SJCRH30 (cell line): ENCODE results near the gene WDR7. TPM values are rescaled to one million over a fixed set of nuclear protein-coding genes. Genes with fewer than 3 reads are reported as not detected.

ENCODE experiments used
- DNase-seq, 2 experiments: peaks; one replicate each; pipeline ENCODE4 v3.0.0-alpha.2; 2015 to 2020
- H3K27ac ChIP-seq: fragments of 250-450 bp; sonication (Bioruptor Pico); 2 replicates; pipeline ENCODE4 v1.5.1; 2020; ENCODE audit warnings: mild to moderate bottlenecking, moderate library complexity
- H3K27me3 ChIP-seq: fragments of 250-450 bp; sonication (Bioruptor Pico); 2 replicates; pipeline ENCODE4 v1.5.1; 2020; ENCODE audit warnings: mild to moderate bottlenecking, moderate library complexity
- H3K36me3 ChIP-seq: fragments of 250-450 bp; sonication (Bioruptor Pico); 2 replicates; pipeline ENCODE4 v1.5.1; 2020; ENCODE audit warnings: mild to moderate bottlenecking, moderate library complexity
- H3K4me1 ChIP-seq: fragments of 250-450 bp; sonication (Bioruptor Pico); 2 replicates; pipeline ENCODE4 v1.5.1; 2020; ENCODE audit warnings: mild to moderate bottlenecking, moderate library complexity
- H3K4me3 ChIP-seq: fragments of 250-450 bp; sonication (Bioruptor Pico); 2 replicates; pipeline ENCODE4 v1.5.1; 2020; ENCODE audit warnings: mild to moderate bottlenecking, moderate library complexity
- H3K9me3 ChIP-seq: fragments of 250-450 bp; sonication (Bioruptor Pico); replicated peaks from 2 replicates; pipeline ENCODE4 v1.5.1; 2020; ENCODE audit warnings: mild to moderate bottlenecking, moderate library complexity
- total RNA-seq: library from RNA; depleted of rRNA; stranded (reverse); fragments of >200 nt; shearing (Covaris generic); gene quantifications from 2 replicates; pipeline ENCODE4 v1.2.3, GENCODE V29; 2014; rRNA removed

Gene WDR7
- 9.8 and 13.0 TPM in 2 replicates for total RNA-seq

DNA sequence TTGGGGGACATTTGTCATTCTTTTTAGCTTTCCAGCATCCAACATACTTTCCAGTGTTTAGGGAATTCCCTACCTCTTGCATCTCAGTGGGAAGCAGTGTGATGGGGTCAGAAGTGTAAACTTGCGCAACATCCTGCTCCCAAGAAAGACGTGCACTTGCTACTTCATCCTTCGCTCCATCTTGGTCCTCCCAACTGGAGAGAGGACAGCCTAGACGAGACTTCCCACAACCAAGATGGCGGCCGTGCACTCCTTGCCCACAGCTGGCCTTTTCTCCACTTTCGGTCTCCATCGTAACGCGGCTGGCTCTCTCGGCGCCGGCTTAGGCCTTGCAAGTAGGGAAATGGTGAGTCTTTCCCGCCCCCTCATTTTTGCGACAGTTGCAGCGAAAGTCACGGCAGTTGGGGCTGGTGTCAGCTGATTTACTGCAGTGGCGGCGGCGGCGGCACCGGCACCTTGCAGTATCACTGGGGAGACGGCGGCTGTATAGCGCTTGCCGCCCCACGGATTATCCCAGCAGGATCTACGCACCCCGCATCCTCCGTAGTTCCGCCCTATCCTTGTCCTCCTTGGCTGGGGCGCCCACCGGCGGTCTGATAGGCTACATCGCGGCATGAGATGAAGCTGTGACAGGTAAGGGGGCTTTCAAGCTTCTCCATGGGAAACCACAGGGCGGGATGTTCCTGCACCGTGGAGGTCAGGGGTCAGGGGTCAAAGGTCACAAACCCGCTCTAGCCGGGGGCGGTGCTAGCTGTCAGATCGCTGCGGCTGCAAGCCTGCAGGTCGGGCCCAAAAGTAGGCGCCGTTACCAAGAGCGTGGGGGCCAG is at the start of gene WDR7:
Gene WDR7, plus strand, starts transcription at position 416 of the 827 bp plus-strand sequence. CDS start 21,157 bp downstream, outside the sequence.
- Histone ChIP-seq H3K4me3 (peak within 1 kb of the TSS; percentile 91), H3K9me3 (no peaks in the 10 kb centered on the region), H3K27me3 (no peaks in the 10 kb centered on the region), H3K27ac (peak within 1 kb of the TSS; percentile 24; the same call in 1 of the 2 replicates), H3K36me3 (no peaks in the 10 kb centered on the region), H3K4me1 (no peaks in the 10 kb centered on the region)
- peak; percentile 89 to 93 for DNase-seq

GRCh38 chr18:56606618-56607017 is 44.5 kb upstream of the WDR7 start:
- H3K4me1 ChIP-seq: no peaks in the 10 kb centered on the region
- peaks cover 12% of the 10 kb centered on the region for H3K36me3 ChIP-seq
- H3K27me3 ChIP-seq: no peaks in the 10 kb centered on the region
- H3K9me3 ChIP-seq: no peaks in the 10 kb centered on the region
- H3K4me3 ChIP-seq: no peak overlapping the region
- no peak overlapping the region for H3K27ac ChIP-seq
- no peak for DNase-seq

DNA sequence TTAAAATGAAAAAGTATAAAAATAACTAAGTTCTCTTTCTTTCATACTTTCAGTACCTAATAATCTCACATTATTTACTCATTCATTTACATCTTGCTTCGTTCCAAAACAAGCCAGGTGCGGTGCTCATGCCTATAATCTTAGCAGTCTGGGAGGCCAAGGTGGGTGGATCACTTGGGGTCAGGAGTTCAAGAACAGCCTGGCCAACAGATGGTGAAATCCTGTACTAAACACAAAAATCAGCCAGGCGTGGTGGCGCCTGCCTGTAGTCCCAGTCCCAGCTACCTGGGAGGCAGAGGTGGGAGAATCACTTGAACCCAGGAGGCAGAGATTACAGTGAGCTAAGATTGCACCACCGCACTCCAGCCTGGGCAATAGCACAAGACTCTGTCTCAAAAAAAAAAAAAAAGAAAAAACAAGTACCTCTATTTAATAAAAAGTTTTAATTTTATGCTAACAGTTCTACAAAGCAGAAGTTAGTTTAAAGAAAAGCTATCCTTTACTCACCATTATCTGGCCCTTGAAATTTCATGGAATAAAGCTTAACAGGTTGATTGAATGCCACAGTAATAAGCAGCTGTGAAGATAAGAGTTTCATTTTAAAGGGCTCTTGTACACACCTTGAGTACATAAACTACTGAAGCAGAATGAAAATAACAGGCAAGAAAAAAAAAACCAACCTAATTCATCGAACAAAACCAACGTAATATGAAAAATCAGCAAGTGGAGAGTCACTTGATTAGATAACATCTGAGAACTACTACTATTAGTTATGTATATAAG is 35.2 kb upstream of the WDR7 start:
- Histone ChIP-seq H3K9me3 (no peaks in the 10 kb centered on the region), H3K27ac (no peak overlapping the region), H3K4me1 (no peaks in the 10 kb centered on the region), H3K27me3 (no peaks in the 10 kb centered on the region), H3K4me3 (no peak overlapping the region), H3K36me3 (peaks cover 17% of the 10 kb centered on the region)
- DNase-seq: no peak

GRCh38 chr18:56627991-56628390 is 23.2 kb upstream of the WDR7 start:
- Histone ChIP-seq H3K27me3 (no peaks in the 10 kb centered on the region), H3K36me3 (no peaks in the 10 kb centered on the region; the same call in 1 of the 2 replicates), H3K9me3 (no peaks in the 10 kb centered on the region), H3K27ac (no peak overlapping the region), H3K4me3 (no peak overlapping the region), H3K4me1 (no peaks in the 10 kb centered on the region)
- DNase-seq: no peak

- H3K36me3 ChIP-seq: no peaks in the 10 kb centered on the region
- H3K4me1 ChIP-seq: no peaks in the 10 kb centered on the region
Observed at GRCh38 chr18:56632070-56633022, 18.8 kb upstream of the WDR7 start.

GRCh38 chr18:56635007-56635406 is 16.2 kb upstream of the WDR7 start:
- H3K9me3 ChIP-seq: no peaks in the 10 kb centered on the region
- H3K36me3 ChIP-seq: no peaks in the 10 kb centered on the region
- H3K27ac ChIP-seq: no peak overlapping the region

More at GRCh38 chr18:56632070-56633022, 18.8 kb upstream of the WDR7 start:
- DNase-seq: no peak
- Histone ChIP-seq H3K27me3 (no peaks in the 10 kb centered on the region), H3K4me3 (no peak overlapping the region), H3K27ac (no peak overlapping the region), H3K9me3 (no peaks in the 10 kb centered on the region)

GRCh38 chr18:56637176-56637575 is 14.0 kb upstream of the WDR7 start:
- no peak for DNase-seq
- H3K27ac ChIP-seq: no peak overlapping the region
- peak overlapping the region; percentile 78 for H3K4me3 ChIP-seq
- no peaks in the 10 kb centered on the region for H3K36me3 ChIP-seq
- no peaks in the 10 kb centered on the region for H3K9me3 ChIP-seq
- no peaks in the 10 kb centered on the region for H3K27me3 ChIP-seq
- no peaks in the 10 kb centered on the region for H3K4me1 ChIP-seq

More at GRCh38 chr18:56635007-56635406, 16.2 kb upstream of the WDR7 start:
- no peak for DNase-seq
- Histone ChIP-seq H3K27me3 (no peaks in the 10 kb centered on the region), H3K4me1 (no peaks in the 10 kb centered on the region), H3K4me3 (no peak overlapping the region)

DNA sequence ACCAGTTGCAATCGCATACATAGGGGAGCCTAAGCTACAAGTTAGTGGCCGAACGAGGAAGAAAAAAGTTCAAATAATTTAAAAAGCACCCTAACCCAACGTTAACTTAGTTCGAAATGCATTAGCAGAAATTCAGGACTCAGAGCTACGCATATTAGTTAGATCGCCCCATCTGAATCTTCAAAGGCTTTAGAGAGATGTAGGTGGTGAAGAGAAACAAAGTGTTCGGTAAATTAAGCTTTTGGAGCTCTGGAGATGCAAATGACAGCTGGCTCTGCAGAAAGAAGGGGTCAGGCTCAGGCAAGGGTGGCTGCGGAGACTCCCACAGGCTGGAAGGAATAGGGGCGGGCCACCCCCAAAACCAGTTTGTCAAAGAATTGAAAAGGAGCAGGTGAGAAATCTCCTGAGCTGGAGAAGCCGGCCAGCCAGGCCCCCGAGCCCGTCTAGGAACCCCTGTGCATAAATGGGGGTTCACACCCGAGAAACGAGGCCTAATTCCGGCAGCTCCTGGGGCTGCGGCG is 13.4 kb upstream of the WDR7 start:
- H3K36me3 ChIP-seq: no peaks in the 10 kb centered on the region
- H3K4me3 ChIP-seq: peak overlapping the region; percentile 78
- H3K9me3 ChIP-seq: no peaks in the 10 kb centered on the region
- H3K27ac ChIP-seq: peak overlapping the region; percentile 77
- H3K4me1 ChIP-seq: no peaks in the 10 kb centered on the region
- H3K27me3 ChIP-seq: no peaks in the 10 kb centered on the region
- peak in 1 of 2 experiments; percentile 7 for DNase-seq

DNA sequence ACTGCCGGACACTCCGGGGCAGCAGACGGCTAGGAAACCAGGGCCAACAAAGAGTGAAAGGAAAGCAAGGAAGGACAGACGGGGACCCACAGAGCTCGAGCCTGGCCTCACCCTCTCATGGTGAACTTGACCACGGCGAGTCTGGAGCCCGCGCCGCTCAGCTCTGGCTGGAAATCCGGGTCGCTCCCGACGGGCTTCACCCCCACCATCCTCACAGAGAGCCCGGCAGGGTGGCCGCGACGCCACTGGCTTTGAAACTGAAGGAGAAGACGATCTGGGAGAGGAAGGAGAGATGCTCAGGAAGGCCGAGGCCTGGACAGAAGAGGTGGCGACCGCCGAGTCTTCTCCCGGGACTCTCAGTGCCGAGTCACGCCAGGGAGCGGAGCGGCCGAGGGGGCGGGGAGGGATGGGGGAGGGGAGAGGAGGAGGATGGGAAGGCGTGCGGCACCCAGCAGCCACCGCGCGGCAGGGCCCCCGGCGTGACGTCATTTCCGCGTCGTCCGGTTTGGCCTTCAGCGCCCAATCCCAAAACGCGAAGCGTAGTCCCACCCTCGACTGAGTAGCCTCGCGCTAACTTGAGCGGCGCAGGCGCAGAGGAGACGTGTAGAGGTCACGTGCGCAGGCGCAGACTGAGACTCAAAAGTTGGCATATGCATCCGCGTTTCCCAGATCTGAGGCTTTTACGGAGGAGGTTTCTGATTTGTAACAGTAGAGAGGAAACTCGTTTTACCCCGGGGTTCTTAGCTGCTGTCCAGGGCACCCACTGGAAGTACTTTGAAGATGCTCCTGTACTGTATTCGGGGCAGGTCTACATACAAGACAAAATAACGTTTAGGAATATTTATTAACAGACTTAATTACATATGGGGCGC is 12.7 kb upstream of the WDR7 start, which contains the start of gene TXNL1:
Gene TXNL1, minus strand, starts transcription at position 361 of the 872 bp plus-strand sequence. Its CDS starts 152 bp downstream, at position 209.
- peak within 1 kb of the TSS; percentile 78 for H3K4me3 ChIP-seq
- no peaks in the 10 kb centered on the region for H3K36me3 ChIP-seq
- DNase-seq: peak; percentile 96 to 97
- peak within 1 kb of the TSS; percentile 77 for H3K27ac ChIP-seq
- no peaks in the 10 kb centered on the region for H3K9me3 ChIP-seq
- H3K27me3 ChIP-seq: no peaks in the 10 kb centered on the region
- no peaks in the 10 kb centered on the region for H3K4me1 ChIP-seq

- H3K4me3 ChIP-seq: peak overlapping the region; percentile 78
- H3K27me3 ChIP-seq: no peaks in the 10 kb centered on the region
- no peaks in the 10 kb centered on the region for H3K36me3 ChIP-seq
- DNase-seq: no peak
- no peaks in the 10 kb centered on the region for H3K4me1 ChIP-seq
- H3K9me3 ChIP-seq: no peaks in the 10 kb centered on the region
- H3K27ac ChIP-seq: peak overlapping the region; percentile 77
Observed at GRCh38 chr18:56639104-56639381, 12.1 kb upstream of the WDR7 start.

DNA sequence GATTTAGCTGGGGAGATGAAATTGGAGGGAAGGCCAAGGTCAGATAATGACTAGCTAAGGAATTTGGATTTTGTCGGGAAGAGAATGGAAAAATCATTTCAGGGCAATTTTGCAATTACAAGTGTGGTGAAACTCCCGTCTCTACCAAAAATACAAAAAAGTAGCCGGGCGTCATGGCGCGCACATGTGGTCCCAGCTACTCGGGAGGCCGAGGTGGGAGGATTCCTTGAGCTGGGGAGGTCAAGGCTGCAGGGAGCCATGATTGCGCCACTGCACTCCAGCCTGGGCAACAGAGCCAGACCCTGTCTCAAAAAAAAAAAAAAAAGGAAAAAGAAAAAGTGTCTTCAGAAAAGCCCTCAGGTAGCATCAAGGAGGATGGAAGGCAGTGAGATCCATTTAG is 11.6 kb upstream of the WDR7 start:
- Histone ChIP-seq H3K9me3 (no peaks in the 10 kb centered on the region), H3K4me1 (no peaks in the 10 kb centered on the region), H3K27ac (peak overlapping the region; percentile 77; the same call in 1 of the 2 replicates), H3K27me3 (no peaks in the 10 kb centered on the region), H3K4me3 (peak overlapping the region; percentile 78), H3K36me3 (no peaks in the 10 kb centered on the region)
- no peak for DNase-seq

GRCh38 chr18:56641714-56642337 is 9.3 kb upstream of the WDR7 start:
- Histone ChIP-seq H3K36me3 (no peaks in the 10 kb centered on the region), H3K27me3 (no peaks in the 10 kb centered on the region), H3K9me3 (no peaks in the 10 kb centered on the region), H3K4me1 (no peaks in the 10 kb centered on the region), H3K27ac (no peak overlapping the region), H3K4me3 (no peak overlapping the region)
- DNase-seq: no peak

- Histone ChIP-seq H3K36me3 (no peaks in the 10 kb centered on the region), H3K27ac (no peak overlapping the region), H3K9me3 (no peaks in the 10 kb centered on the region), H3K4me1 (no peaks in the 10 kb centered on the region), H3K4me3 (no peak overlapping the region), H3K27me3 (no peaks in the 10 kb centered on the region)
- no peak for DNase-seq
Observed at GRCh38 chr18:56643381-56643780, 7.8 kb upstream of the WDR7 start.
